Amygdala (tissue), 56 donors: ENCODE results near the gene PDC.
A peak's percentile ranks its signal among the peaks of the same experiment; 100 is the strongest.

Experiments used
- DNase-seq, 56 donors: peaks; one replicate each; lab custom pipeline; 2025; lab: John Stamatoyannopoulos, UW

PDC gene

DNA sequence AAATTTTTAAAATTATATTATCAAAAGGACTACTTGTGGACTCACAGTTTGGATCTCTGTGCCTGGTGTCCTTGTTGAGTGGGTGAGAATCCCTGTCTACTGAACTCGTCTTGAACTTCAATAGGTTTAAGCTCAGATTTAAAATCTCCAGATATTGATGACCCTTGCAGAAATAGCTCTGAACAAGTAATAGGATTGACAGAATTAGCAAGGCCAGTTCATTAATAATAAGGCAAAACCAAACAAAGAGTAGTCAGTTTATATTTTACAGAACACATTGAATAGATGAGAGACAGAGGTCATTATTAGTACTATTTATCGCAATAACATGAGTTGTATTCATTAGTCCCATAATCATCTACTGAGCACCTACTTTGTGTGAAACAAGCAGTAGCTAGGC lies at the start of gene PDC:
PDC (minus strand) TSS at position 101 of the 400 bp plus-strand sequence. CDS start 11,655 bp downstream, outside the sequence.
- DNase-seq: no peak

DNA sequence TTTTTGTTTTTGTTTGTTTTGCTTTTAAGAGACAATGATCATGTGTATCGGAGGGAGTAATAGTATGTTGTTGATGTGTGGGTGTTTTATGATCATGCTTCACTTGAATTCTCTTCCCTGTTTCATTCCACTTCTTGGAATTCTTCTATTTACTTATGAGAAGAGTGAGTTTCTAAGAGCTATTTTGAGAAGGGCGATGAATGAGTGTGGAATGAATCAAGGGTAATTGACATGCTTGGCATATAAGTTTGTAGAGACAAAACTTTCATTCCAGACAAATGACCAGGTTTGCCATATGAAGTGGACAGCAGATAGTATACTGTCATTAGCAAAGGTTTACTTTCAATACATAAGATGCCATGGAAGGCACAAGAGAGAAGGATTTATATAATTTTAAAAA lies 42.3 kb upstream of the PDC start:
- DNase-seq: no peak

- no peak for DNase-seq
Observed at GRCh38 chr1:186502087-186502486, 41.2 kb upstream of the PDC start.

DNA sequence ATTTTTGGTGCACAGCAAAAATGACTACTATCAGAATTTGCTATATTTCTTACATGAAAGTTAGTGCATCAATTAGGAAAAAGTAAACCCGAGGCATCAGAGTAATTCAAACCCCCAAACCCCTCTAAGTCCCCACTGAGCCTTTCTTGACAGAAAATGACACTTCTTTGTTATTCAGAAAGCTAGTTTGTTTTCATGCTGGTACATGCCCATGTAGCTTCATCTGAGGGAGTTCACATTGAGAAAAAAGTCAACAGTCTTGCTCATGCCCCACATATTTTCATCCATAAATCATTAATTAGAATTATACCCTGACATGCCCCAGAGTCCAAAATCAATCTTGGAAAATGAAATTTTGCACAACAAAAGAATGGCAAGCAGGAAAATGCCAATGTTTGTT lies 39.9 kb upstream of the PDC start:
- DNase-seq: no peak

- no peak for DNase-seq
Observed at GRCh38 chr1:186499571-186499970, 38.7 kb upstream of the PDC start.

- DNase-seq: no peak
Observed at GRCh38 chr1:186498695-186499389, 37.9 kb upstream of the PDC start.

DNA sequence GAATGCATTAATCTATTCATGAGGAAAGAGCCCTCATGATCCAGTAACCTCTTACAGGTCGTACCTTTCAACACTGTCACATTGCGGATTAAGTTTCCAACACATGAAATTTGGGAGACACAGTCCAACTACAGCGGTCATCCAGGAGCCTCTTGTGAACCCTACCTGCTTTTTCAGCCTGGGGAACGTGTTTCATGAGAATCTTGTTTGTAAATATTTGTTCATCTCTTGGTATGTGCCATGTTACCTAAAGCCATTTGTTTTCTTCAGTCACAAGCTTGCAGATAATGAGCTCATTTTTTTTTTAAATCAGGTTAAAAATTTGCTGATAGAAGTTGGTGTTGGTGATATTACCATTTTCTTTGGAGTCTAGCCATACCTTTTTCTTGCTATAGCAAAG lies 37.2 kb upstream of the PDC start:
- DNase-seq: no peak

- DNase-seq: no peak
Observed at GRCh38 chr1:186497651-186498050, 36.7 kb upstream of the PDC start.

DNA sequence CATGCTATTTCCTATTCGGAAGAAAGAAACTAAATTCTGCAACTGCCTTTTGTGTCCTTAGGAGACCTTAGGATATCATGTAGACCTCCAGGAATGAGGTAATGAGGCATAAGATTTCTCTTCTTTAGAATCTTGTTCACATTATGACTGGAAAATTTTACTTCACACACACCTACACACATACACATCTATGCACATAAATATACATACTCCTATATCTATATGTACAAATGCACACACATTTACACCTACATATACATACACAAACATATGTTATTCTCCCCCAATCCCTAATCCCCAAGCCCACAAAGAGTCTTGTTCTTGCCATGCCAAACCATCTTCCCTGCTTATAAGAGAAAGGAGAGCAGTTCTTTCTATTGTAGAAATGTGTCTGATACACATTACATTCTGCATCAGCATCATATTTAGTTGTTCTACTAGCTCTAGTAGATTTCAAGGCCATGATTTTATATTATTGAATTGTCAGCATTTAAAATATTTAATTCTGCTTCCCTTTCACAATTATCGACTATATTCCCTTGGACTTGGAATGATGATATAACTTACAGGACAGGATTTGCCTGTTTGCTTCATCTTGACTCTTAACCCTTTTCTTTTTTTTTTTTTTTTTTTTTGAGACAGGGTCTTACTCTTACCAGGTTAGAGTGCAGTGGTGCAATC lies 35.4 kb upstream of the PDC start:
- no peak for DNase-seq

DNA sequence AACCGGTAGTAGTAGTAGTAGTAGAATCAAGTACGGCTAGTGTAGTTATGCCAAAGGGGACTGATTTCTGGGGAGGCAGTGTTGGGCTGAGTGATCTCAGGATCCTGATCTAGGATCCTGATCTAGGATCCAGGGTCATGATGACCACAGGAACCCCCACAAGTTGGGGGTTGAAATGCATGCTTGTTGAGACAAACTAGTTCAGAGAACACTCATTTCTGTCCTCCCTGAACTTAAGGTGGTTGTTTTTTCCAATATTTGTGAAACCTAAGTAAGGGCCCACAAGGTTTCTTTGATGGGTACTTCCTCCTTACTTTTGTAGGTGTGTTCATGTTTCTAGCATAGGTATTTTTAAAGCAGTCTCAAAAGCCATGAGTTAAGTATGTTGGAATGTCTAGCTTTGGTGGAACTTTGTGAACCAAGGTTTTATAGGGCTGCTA lies 33.9 kb upstream of the PDC start:
- DNase-seq: no peak

GRCh38 chr1:186492531-186493291 lies 31.8 kb upstream of the PDC start:
- DNase-seq: no peak

GRCh38 chr1:186491336-186491735 lies 30.4 kb upstream of the PDC start:
- DNase-seq: no peak

DNA sequence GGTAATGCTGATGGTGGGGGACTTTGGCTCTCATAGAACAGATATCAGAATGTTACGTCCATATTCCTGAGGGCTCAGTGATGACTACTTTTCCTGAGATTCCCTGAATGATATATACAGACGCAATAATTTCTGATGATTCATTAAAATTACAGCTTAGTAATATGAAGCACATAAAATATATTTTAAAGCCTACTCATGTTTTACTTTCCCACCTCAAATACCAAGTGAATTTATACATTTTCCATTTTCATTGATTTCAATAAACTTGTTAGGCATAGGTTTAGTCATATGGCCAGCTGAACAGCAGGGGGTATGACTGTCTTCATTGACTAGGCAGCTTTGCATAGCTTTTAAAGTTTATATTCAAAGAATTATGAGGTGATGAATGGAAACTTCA lies 26.2 kb upstream of the PDC start:
- no peak for DNase-seq

DNA sequence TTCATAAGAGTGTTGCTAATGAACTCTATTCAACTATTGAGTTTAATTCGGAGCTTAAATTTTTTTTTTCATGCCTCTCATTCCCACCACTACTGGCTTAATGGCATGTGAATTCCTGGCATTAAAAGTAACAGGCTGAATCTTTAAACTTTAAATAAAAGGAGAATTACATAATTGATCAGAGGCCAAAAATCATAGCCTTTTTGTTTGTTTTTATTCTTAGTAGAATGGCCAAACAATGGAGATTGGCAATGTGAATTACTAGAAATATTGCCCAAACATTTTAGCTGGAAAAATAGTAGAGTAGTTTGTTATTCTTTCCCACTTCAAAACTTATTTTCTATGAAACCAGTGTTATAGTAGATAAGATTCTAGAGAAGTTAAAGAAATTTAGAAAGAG lies 25.1 kb upstream of the PDC start:
- DNase-seq: no peak

DNA sequence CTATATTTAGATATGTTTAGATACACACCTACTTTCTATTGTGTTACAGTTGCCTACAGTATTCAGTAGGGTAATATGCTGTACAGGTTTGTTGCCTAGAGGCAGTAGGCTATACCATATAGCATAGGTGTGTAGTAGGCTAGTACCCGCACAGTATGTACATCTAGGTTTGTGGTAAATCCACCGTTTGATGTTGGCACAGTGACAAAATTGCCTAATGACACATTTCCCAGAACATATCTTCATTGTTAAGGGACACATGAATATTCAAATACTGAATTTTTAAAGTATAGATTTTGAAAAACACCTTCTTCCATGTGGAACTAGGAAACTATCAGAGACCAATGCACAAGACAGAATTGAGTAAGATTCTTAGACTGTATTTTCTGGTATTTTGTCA lies 22.6 kb upstream of the PDC start:
- no peak for DNase-seq

DNA sequence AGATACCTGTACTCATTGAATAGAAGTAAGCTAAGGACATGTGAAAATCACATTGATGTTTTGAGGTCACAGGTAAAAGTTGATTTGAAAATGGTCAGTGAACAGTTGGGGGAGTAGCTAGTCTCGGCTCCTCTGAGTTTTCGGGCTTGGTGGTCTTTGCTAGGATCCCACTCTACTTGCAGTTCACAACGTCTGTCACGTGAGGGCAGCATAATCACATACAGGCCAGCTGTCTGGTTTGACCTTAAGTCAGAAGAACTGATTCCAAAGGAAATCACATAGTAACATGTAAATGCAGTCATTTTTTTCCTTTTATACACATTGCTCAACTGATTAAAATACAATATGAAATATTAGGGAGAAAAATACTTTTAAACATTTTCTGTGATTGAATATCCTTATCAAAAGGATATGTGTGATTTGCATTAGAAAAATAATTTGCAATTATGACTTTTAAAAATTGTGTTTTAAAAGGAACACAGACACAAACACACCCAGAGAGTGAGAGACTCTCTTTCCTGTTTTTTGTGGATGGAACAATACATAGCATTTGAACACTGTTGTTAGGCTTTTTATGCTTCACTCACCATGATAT lies 21.8 kb upstream of the PDC start:
- peak in 30 of 56 donors; percentile 1 to 47 (median 5) for DNase-seq

GRCh38 chr1:186481303-186481888 lies 20.5 kb upstream of the PDC start:
- DNase-seq: no peak

GRCh38 chr1:186479162-186479561 lies 18.2 kb upstream of the PDC start:
- no peak for DNase-seq

DNA sequence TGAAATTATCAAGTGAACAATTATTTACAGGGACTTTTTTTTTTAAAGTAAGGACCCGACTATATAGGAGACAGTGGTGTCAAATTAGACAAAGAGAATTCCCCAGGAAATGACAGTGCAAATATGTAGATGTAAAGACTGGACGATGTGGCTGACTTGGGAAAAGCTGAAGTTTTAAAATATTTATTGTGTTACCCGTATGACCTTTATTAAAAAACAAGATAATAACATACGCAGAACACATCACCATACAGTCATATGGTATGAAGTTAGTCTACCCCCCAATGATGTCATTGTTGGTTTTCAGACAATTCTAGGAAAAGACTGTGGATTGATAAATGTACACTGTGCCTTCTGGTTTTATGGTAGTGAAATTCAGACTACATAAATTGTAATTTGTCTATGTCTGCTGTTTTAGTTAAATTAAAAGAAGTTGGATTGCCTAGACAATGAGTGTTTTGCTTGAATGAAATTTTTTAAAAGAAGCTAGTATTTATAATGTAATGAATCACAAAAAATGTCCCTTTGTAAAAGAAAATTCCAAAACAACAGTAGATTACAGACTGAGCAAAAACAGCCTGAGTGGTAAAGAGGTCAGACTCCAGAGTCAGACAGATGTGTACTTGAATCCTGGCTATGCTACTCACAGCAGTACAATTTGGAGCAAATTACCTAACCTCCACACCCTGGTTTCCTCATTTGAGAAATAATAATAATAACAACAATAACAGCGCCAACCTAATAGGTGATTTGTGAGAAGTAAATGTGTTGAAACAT lies 15.5 kb upstream of the PDC start:
- DNase-seq: no peak

GRCh38 chr1:186474208-186474607 lies 13.3 kb upstream of the PDC start:
- DNase-seq: no peak
